SK-N-SH treated with all-trans-retinoic acid at 6 μM for 48 hours (cell line): ENCODE data around the gene C3.

Experiments used
- ATAC-seq: fragments of 200-7000 bp; cut with Tn5 transposase; 3 replicates; pipeline ENCODE4 v1.9.1; 2020; ENCODE audit warnings: mild to moderate bottlenecking, moderate library complexity
- ARNTL ChIP-seq: fragments of 450-650 bp; formaldehyde crosslinking; IDR thresholded peaks from 2 replicates; pipeline ENCODE4 v1.5.0; 2020; ENCODE audit warnings: low read depth, mild to moderate bottlenecking, moderate library complexity, borderline replicate concordance
- BACH2 ChIP-seq: fragments of 250-450 bp; sonication (Bioruptor Pico); IDR thresholded peaks from 2 replicates; pipeline ENCODE4 v1.9.0; 2021; ENCODE audit warnings: mild to moderate bottlenecking, borderline replicate concordance
- CSDC2 ChIP-seq: fragments of 250-450 bp; sonication (Bioruptor Pico); IDR thresholded peaks from 2 replicates; pipeline ENCODE4 v1.5.0; 2020; ENCODE audit warnings: mild to moderate bottlenecking, moderate library complexity
- CSRNP3 ChIP-seq: fragments of 250-450 bp; sonication (Bioruptor Pico); IDR thresholded peaks from 2 replicates; pipeline ENCODE4 v1.5.1; 2021; ENCODE audit warnings: mild to moderate bottlenecking, moderate library complexity
- ESRRG ChIP-seq: fragments of 250-450 bp; sonication (Bioruptor Pico); IDR thresholded peaks from 2 replicates; pipeline ENCODE4 v1.6.1; 2021; ENCODE audit warnings: mild to moderate bottlenecking
- GLIS3 ChIP-seq: fragments of 250-450 bp; sonication (Bioruptor Pico); IDR thresholded peaks from 2 replicates; pipeline ENCODE4 v1.5.0; 2020; ENCODE audit warnings: mild to moderate bottlenecking, moderate library complexity
- ISL1 ChIP-seq: fragments of 250-450 bp; sonication (Bioruptor Pico); IDR thresholded peaks from 2 replicates; pipeline ENCODE4 v2.1.2; 2022; ENCODE audit warnings: mild to moderate bottlenecking, moderate library complexity
- PATZ1 ChIP-seq: fragments of 250-450 bp; sonication (Bioruptor Pico); IDR thresholded peaks from 2 replicates; pipeline ENCODE4 v1.8.0; 2020; ENCODE audit warnings: mild to moderate bottlenecking, moderate library complexity, borderline replicate concordance
- PPARA ChIP-seq: fragments of 250-450 bp; sonication (Bioruptor Pico); IDR thresholded peaks from 2 replicates; pipeline ENCODE4 v1.5.0; 2020; ENCODE audit warnings: mild to moderate bottlenecking, borderline replicate concordance
- RARB ChIP-seq: fragments of 250-450 bp; sonication (Bioruptor Pico); IDR thresholded peaks from 2 replicates; pipeline ENCODE4 v1.8.0; 2021; ENCODE audit warnings: mild to moderate bottlenecking, moderate library complexity
- SNAI2 ChIP-seq: fragments of 250-450 bp; sonication (Bioruptor Pico); IDR thresholded peaks from 2 replicates; pipeline ENCODE4 v1.5.0; 2020; ENCODE audit warnings: mild to moderate bottlenecking, moderate library complexity
- TCF4 ChIP-seq: fragments of 250-450 bp; sonication (Bioruptor Pico); IDR thresholded peaks from 2 replicates; pipeline ENCODE4 v1.8.0; 2021; ENCODE audit warnings: mild to moderate bottlenecking, moderate library complexity, borderline replicate concordance
- TOX ChIP-seq: fragments of 250-450 bp; sonication (Bioruptor Pico); IDR thresholded peaks from 2 replicates; pipeline ENCODE4 v1.8.0; 2021; ENCODE audit warnings: mild to moderate bottlenecking, moderate library complexity, borderline replicate concordance
- ZC3H10 ChIP-seq: fragments of 250-450 bp; sonication (Bioruptor Pico); IDR thresholded peaks from 2 replicates; pipeline ENCODE4 v1.5.1; 2021; ENCODE audit warnings: mild to moderate bottlenecking, moderate library complexity
- ZFP3 ChIP-seq: fragments of 250-450 bp; sonication (Bioruptor Pico); IDR thresholded peaks from 2 replicates; pipeline ENCODE4 v1.5.0; 2020; ENCODE audit warnings: mild to moderate bottlenecking, moderate library complexity
- ZNF565 ChIP-seq: fragments of 450-650 bp; formaldehyde crosslinking; conservative IDR thresholded peaks from 2 replicates; pipeline ENCODE4 v1.5.0; 2020; ENCODE audit warnings: low read depth, mild to moderate bottlenecking, moderate library complexity
- ZNF70 ChIP-seq: fragments of 450-650 bp; formaldehyde crosslinking; IDR thresholded peaks from 2 replicates; pipeline ENCODE4 v1.5.0; 2020; ENCODE audit warnings: mild to moderate bottlenecking, moderate library complexity
- ZNF8 ChIP-seq: fragments of 450-650 bp; formaldehyde crosslinking; IDR thresholded peaks from 2 replicates; pipeline ENCODE4 v1.5.0; 2020; ENCODE audit warnings: mild to moderate bottlenecking, moderate library complexity
- TF ChIP-seq, protein P1 (sequence below): fragments of 250-450 bp; sonication (Bioruptor Pico); IDR thresholded peaks from 2 replicates; pipeline ENCODE4 v1.8.0; 2021; ENCODE audit warnings: low read depth, mild to moderate bottlenecking, moderate library complexity, borderline replicate concordance
- TF ChIP-seq, protein P2 (sequence below): fragments of 250-450 bp; sonication (Bioruptor Pico); IDR thresholded peaks from 2 replicates; pipeline ENCODE4 v1.5.1; 2020; ENCODE audit warnings: low read depth, mild to moderate bottlenecking, moderate library complexity
- TF ChIP-seq, protein P3 (sequence below): fragments of 250-450 bp; sonication (Bioruptor Pico); IDR thresholded peaks from 2 replicates; pipeline ENCODE4 v1.5.0; 2020; ENCODE audit warnings: mild to moderate bottlenecking, moderate library complexity

The C3 gene

DNA sequence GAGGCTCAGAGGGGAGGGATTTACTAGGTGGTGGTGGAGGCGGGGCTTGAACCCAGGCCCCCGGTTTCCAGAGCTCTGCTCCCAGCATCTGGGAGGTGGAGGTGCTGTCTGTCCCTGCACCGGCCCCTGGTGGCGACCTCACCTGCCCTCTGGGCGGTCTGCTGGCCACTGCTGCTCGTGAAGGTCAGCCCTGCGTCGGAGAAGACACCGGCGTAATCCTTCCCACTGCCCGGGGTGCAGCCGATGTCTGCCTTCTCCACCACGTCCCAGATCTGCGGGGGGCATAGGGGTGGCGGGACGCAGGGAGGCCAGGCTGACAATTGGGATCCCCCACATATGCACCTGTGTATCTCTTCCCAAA is 12.8 kb downstream of the C3 start:
- ATAC-seq = no peak
- TF ChIP-seq ZFP3 (CRISPR knock-in tag) (no peak), SNAI2 (CRISPR knock-in tag) (no peak), RARB (CRISPR knock-in tag) (no peak), CSDC2 (CRISPR knock-in tag) (no peak), TCF4 (CRISPR knock-in tag) (no peak), CSRNP3 (no peak), ISL1 (CRISPR knock-in tag) (no peak), BACH2 (CRISPR knock-in tag) (no peak), PATZ1 (no peak), ZNF70 (CRISPR knock-in tag) (no peak), ARNTL (CRISPR knock-in tag) (no peak), PPARA (CRISPR knock-in tag) (no peak), ZNF8 (no peak), TOX (CRISPR knock-in tag) (no peak), ZNF565 (CRISPR knock-in tag) (no peak), ESRRG (no peak)
- TF ChIP-seq, protein P1, sequence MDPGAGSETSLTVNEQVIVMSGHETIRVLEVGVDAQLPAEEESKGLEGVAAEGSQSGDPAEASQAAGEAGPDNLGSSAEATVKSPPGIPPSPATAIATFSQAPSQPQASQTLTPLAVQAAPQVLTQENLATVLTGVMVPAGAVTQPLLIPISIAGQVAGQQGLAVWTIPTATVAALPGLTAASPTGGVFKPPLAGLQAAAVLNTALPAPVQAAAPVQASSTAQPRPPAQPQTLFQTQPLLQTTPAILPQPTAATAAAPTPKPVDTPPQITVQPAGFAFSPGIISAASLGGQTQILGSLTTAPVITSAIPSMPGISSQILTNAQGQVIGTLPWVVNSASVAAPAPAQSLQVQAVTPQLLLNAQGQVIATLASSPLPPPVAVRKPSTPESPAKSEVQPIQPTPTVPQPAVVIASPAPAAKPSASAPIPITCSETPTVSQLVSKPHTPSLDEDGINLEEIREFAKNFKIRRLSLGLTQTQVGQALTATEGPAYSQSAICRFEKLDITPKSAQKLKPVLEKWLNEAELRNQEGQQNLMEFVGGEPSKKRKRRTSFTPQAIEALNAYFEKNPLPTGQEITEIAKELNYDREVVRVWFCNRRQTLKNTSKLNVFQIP (CRISPR knock-in tag) = no peak
- TF ChIP-seq, protein P2, sequence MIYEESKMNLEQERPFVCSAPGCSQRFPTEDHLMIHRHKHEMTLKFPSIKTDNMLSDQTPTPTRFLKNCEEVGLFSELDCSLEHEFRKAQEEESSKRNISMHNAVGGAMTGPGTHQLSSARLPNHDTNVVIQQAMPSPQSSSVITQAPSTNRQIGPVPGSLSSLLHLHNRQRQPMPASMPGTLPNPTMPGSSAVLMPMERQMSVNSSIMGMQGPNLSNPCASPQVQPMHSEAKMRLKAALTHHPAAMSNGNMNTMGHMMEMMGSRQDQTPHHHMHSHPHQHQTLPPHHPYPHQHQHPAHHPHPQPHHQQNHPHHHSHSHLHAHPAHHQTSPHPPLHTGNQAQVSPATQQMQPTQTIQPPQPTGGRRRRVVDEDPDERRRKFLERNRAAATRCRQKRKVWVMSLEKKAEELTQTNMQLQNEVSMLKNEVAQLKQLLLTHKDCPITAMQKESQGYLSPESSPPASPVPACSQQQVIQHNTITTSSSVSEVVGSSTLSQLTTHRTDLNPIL (CRISPR knock-in tag) = no peak
- TF ChIP-seq, protein P3, sequence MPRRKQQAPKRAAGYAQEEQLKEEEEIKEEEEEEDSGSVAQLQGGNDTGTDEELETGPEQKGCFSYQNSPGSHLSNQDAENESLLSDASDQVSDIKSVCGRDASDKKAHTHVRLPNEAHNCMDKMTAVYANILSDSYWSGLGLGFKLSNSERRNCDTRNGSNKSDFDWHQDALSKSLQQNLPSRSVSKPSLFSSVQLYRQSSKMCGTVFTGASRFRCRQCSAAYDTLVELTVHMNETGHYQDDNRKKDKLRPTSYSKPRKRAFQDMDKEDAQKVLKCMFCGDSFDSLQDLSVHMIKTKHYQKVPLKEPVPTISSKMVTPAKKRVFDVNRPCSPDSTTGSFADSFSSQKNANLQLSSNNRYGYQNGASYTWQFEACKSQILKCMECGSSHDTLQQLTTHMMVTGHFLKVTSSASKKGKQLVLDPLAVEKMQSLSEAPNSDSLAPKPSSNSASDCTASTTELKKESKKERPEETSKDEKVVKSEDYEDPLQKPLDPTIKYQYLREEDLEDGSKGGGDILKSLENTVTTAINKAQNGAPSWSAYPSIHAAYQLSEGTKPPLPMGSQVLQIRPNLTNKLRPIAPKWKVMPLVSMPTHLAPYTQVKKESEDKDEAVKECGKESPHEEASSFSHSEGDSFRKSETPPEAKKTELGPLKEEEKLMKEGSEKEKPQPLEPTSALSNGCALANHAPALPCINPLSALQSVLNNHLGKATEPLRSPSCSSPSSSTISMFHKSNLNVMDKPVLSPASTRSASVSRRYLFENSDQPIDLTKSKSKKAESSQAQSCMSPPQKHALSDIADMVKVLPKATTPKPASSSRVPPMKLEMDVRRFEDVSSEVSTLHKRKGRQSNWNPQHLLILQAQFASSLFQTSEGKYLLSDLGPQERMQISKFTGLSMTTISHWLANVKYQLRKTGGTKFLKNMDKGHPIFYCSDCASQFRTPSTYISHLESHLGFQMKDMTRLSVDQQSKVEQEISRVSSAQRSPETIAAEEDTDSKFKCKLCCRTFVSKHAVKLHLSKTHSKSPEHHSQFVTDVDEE (CRISPR knock-in tag) = no peak

DNA sequence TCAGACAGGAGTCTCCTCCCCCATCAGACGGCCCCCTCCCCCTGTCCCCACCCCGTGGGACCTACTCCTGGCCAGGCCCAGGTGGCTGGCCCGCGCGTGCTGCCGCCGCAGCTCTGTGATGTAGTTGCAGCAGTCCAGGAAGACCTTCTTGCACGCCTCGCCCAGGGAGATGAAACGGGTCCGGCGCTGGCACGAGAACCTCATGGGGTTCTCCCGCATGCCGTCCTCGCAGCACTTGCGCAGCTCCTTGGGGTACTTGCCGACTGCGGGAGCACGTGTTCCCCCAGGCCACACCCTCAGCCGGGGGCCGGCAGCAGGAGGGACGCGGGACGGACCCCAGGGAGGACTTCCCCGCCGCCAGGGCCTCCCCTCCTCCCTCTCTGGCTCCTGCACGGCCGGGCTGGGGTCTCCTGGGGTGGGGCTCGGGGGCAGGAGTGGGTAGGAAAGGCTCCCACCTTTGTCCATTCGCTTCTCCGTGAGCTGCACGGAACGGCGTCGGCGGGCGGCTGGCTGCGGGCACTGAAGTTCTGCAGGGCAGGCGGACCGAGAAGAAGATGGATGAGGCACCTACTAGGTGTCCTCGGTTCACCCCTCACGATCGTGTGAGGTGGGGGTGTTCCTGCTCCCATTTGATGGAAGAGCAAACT is 13.3 kb downstream of the C3 start:
- TF ChIP-seq ZC3H10 (no peak), PATZ1 (no peak), TCF4 (CRISPR knock-in tag) (no peak), ESRRG (no peak), ZFP3 (CRISPR knock-in tag) (no peak), GLIS3 (CRISPR knock-in tag) (no peak), ZNF70 (CRISPR knock-in tag) (no peak), TOX (CRISPR knock-in tag) (no peak), ARNTL (CRISPR knock-in tag) (no peak)
- ATAC-seq = no peak
